HL-60 (cell line): ENCODE results near the gene CERS1.

Source experiments
- DNase-seq, 2 experiments: peaks; one replicate each; pipeline ENCODE4 v3.0.0-alpha.2; 2010 to 2020; ENCODE audit warnings: low read depth in 1 of 2, low spot score in 1 of 2
- H3K27ac ChIP-seq: fragments of 250-450 bp; sonication (Bioruptor Pico); replicated peaks from 2 replicates; pipeline ENCODE4 v1.5.1; 2020; ENCODE audit warnings: mild to moderate bottlenecking, moderate library complexity
- H3K27me3 ChIP-seq: fragments of 250-450 bp; sonication (Bioruptor Pico); 2 replicates; pipeline ENCODE4 v1.5.1; 2021; ENCODE audit warnings: mild to moderate bottlenecking, moderate library complexity; ENCODE audit not compliant: insufficient read depth, poor library complexity, severe bottlenecking
- H3K4me3 ChIP-seq: replicated peaks from 2 replicates; pipeline ENCODE4 v1.5.1; 2011; ENCODE audit warnings: mild to moderate bottlenecking, control low read depth, low read length; ENCODE audit not compliant: insufficient read depth
- CTCF ChIP-seq: IDR thresholded peaks from one replicate; pipeline ENCODE4 v1.5.1; 2011; ENCODE audit warnings: low read length, control low read depth, inconsistent platforms; ENCODE audit not compliant: insufficient read depth
- GABPA ChIP-seq: IDR thresholded peaks from 2 replicates; pipeline ENCODE4 v1.6.1; 2012; ENCODE audit warnings: low read depth
- POLR2AphosphoS5 ChIP-seq: IDR thresholded peaks from 2 replicates; pipeline ENCODE4 v1.6.1; 2012; ENCODE audit warnings: low read depth
- REST ChIP-seq: IDR thresholded peaks from 2 replicates; pipeline ENCODE4 v1.6.1; 2012; ENCODE audit warnings: low read depth; ENCODE audit not compliant: insufficient replicate concordance
- SPI1 ChIP-seq: IDR thresholded peaks from 2 replicates; pipeline ENCODE4 v1.6.1; 2012; ENCODE audit warnings: low read depth, mild to moderate bottlenecking, borderline replicate concordance

Gene CERS1

DNA sequence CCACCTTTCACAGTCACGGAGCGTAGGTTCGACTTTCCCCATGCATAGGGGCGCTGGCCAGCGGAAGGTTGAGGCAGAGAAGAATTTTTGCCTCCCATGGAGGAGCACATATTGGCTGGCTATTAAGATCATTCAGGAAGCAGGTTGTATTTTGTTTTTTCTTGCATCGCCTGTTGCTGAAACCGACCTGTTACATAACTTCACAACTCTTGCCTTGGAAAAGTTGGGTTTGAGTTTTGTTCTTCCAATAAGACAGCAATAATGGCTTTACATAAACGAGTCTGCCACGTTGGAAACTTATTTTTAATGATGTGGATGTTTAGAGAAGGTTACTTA lies 62.8 kb downstream of the CERS1 start:
- no peak for DNase-seq
- peak overlapping the region; percentile 74 for H3K27ac ChIP-seq
- TF ChIP-seq SPI1 (no peak), POLR2AphosphoS5 (no peak), CTCF (no peak)

GRCh38 chr19:18832306-18833140 lies 63.4 kb downstream of the CERS1 start:
- no peaks in the 10 kb centered on the region for H3K27me3 ChIP-seq
- DNase-seq = peak in 1 of 2 experiments; percentile 15
- peak overlapping the region; percentile 76 for H3K4me3 ChIP-seq
- TF ChIP-seq SPI1 (no peak), CTCF (no peak), GABPA (no peak), REST (no peak), POLR2AphosphoS5 (no peak)
- H3K27ac ChIP-seq = peak overlapping the region; percentile 74

More for the DNA sequence above, 62.8 kb downstream of the CERS1 start:
- H3K4me3 ChIP-seq = peak overlapping the region; percentile 76
- no peaks in the 10 kb centered on the region for H3K27me3 ChIP-seq

DNA sequence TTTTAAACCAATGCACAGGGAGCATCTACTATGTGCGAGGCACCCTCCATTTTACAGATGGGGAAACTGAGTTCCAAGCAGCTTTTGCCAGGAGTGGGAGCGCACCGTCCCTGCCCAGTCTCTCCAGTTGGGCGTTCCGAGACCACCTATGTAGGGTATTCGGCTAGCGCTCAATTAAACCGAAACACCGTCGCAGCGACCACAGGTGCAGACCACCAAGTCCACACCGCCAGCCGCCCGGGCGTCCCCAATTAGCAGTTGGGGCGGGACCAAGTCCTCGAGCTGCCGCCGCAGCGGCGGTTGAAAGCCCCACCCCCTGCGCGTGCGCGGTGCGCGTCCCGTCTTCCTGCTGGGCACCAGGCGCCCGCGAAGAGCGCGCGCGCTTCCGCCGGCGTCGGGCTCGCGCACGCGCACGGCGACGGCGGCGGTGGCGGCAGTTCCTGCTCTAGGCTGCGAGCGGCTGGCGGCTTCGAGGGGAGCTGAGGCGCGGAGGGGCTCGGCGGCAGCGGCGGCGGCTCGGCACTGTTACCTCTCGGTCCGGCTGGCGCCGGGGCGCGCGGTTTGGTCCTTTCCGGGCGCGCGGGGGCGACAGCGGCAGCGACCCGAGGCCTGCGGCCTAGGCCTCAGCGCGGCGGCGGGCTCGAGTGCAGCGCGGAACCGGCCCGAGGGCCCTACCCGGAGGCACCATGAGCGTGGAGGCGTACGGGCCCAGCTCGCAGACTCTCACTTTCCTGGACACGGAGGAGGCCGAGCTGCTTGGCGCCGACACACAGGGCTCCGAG lies 64.2 kb downstream of the CERS1 start, which contains the start of gene UPF1:
Gene UPF1 (plus strand): TSS at position 436 of the 782 bp plus-strand sequence. CDS start 251 bp downstream, at position 687.
- DNase-seq = peak; percentile 87 to 95
- Histone ChIP-seq H3K27ac (peak within 1 kb of the TSS; percentile 74), H3K4me3 (peak within 1 kb of the TSS; percentile 76), H3K27me3 (no peaks in the 10 kb centered on the region)
- TF ChIP-seq CTCF (no peak), REST (peak; percentile 59), SPI1 (peak; percentile 8; the same call in 1 of the 2 replicates), POLR2AphosphoS5 (peak; percentile 78), GABPA (no peak)
